HEK293T (cell line): Measurements from ENCODE around the gene SLC6A19.

Experiments
- BHLHE40 ChIP-seq: fragments of 450-650 bp; IDR thresholded peaks from 2 replicates; pipeline ENCODE4 v1.6.1; 2016; ENCODE audit warnings: mild to moderate bottlenecking, moderate library complexity, borderline replicate concordance
- CTBP1 ChIP-seq: fragments of 450-650 bp; IDR thresholded peaks from 2 replicates; pipeline ENCODE4 v1.6.1; 2016; ENCODE audit warnings: borderline replicate concordance
- ELF4 ChIP-seq: fragments of 450-650 bp; IDR thresholded peaks from 2 replicates; pipeline ENCODE4 v1.6.1; 2017; ENCODE audit warnings: antibody characterized with exemption
- FOXA1 ChIP-seq: fragments of 450-650 bp; IDR thresholded peaks from 2 replicates; pipeline ENCODE4 v1.6.1; 2016; ENCODE audit warnings: mild to moderate bottlenecking
- FOXM1 ChIP-seq: fragments of 450-650 bp; IDR thresholded peaks from 2 replicates; pipeline ENCODE4 v1.6.1; 2017; ENCODE audit warnings: mild to moderate bottlenecking, borderline replicate concordance
- HDGF ChIP-seq: fragments of 450-650 bp; IDR thresholded peaks from 2 replicates; pipeline ENCODE4 v1.6.1; 2017; ENCODE audit warnings: antibody characterized with exemption, borderline replicate concordance
- NFRKB ChIP-seq: fragments of 450-650 bp; IDR thresholded peaks from 2 replicates; pipeline ENCODE4 v1.6.1; 2016; ENCODE audit warnings: mild to moderate bottlenecking, moderate library complexity
- SP1 ChIP-seq: fragments of 450-650 bp; IDR thresholded peaks from 2 replicates; pipeline ENCODE4 v1.6.1; 2017
- TARDBP ChIP-seq: fragments of 450-650 bp; IDR thresholded peaks from 2 replicates; pipeline ENCODE4 v1.6.1; 2016

- TF ChIP-seq NFRKB (no peak), SP1 (no peak), CTBP1 (no peak), TARDBP (no peak), FOXM1 (no peak), FOXA1 (no peak), BHLHE40 (no peak), HDGF (no peak), ELF4 (no peak)
These were observed 31.4 kb downstream of the SLC6A19 start for GRCh38 chr5:1232780-1233179.
